NAMALWA (cell line): Measurements from ENCODE around the gene LAMC3.

Experiments
- DNase-seq: peaks from one replicate; pipeline ENCODE4 v3.0.0-alpha.2; 2015; ENCODE audit warnings: low spot score

Gene LAMC3

GRCh38 chr9:131008909-131009618, at the start of gene LAMC3:
LAMC3 (plus strand) TSS chr9:131009174; CDS start chr9:131009215, 41 bp downstream.
- DNase-seq = no peak

GRCh38 chr9:130959809-130960334, 49.1 kb upstream of the LAMC3 start:
- no peak for DNase-seq

DNA sequence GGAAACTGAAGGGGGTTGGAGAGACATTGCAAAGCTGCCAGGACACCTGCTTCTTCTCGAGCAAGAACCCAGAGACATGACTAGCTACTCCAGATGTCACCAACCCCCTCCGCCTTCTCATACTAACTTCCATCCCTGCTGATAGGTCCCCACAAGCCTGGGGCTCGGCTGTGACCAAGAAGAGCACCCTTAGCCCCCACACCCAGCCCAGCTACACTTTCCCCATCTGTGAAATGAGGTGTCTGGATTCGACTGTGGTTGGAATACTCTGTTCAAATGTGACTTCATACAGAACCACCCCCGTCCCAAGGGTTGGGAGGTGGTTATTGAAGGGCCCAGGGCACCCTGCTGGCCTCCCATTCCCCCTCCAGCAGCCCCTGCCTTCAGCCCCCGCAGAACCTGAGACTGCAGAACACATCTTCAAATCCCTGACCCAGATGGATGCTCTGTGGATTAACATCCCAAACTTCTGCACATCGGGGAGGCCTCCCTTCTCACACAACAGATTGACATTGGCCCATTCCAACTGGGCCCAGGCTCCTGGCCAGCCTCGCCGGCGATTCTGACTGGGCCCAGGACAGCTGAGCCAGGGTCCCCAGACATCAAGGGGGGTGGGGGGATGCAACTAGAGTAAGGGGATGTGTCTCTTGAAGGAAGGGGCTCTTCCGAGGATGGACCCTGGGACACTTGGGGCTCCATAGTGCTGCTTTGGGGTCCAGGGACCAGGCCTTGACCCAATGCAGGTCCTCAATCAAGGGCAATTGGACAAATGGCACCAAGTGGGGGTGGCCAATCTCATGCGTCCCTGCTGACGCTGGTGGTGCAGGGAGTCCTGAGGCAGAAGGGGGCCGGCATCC, 48.2 kb upstream of the LAMC3 start:
- no peak for DNase-seq

- no peak for DNase-seq
These were observed 47.3 kb upstream of the LAMC3 start for GRCh38 chr9:130961511-130962300.

- no peak for DNase-seq
These were observed 46.3 kb upstream of the LAMC3 start for GRCh38 chr9:130962418-130963316.

DNA sequence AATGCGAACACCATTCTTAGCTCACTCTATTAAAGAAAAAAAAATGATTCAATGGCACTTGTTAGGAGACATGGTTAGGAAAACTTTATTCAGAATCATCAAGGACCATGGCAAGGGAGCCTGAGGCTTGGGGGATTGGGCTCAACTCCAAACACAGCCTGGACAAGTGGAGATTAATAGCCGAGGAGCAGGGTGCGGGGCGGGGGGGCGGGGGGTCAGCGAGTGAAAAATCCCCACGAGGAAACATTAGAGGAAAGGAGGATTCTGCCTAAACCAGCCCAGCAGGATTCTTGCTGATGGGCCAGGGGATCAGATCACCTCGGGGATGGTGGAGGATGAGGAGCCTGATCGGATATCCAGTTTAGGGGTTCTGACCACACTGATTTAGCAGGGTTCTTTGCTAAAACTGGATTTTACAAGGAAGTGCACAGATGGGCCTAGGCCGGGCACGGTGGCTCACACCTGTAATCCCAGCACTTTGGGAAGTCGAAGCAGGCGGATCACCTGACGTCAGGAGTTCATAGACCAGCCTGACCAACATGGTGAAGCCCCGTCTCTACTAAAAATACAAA, 45.6 kb upstream of the LAMC3 start:
- DNase-seq = no peak

GRCh38 chr9:130963916-130964315, 45.1 kb upstream of the LAMC3 start:
- no peak for DNase-seq

- no peak for DNase-seq
These were observed 43.3 kb upstream of the LAMC3 start for GRCh38 chr9:130965680-130966079.

GRCh38 chr9:130970052-130970451, 38.9 kb upstream of the LAMC3 start:
- no peak for DNase-seq

- no peak for DNase-seq
These were observed 38.1 kb upstream of the LAMC3 start for GRCh38 chr9:130970855-130971254.

DNA sequence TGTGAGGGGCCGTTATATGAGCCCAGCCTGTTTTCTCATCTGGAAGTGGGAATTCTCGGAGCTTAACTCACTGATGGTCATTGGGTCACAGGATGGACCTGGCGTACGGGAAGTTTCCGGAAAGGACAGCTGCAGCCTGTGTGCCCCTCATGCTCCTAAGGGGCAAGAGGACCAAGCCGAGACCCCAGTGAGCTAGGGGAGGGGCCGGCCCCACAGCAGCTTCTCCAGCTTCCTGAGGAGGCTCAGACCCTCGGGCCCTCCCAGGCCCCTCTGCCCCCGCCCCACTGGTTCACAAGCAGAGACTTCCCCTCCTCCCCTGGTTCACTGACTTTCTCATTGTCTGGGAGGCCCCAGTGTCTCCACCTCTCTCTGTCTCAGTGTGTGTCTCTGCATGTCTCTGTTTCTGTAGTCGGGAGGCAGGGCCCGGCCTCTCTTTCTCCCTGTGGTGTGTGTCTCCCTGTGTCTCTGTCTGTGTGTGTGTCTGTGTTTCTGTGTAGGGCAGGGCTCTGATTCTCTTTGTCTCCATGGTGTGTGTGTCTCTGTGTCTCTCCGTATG, 37.6 kb upstream of the LAMC3 start:
- DNase-seq = no peak

DNA sequence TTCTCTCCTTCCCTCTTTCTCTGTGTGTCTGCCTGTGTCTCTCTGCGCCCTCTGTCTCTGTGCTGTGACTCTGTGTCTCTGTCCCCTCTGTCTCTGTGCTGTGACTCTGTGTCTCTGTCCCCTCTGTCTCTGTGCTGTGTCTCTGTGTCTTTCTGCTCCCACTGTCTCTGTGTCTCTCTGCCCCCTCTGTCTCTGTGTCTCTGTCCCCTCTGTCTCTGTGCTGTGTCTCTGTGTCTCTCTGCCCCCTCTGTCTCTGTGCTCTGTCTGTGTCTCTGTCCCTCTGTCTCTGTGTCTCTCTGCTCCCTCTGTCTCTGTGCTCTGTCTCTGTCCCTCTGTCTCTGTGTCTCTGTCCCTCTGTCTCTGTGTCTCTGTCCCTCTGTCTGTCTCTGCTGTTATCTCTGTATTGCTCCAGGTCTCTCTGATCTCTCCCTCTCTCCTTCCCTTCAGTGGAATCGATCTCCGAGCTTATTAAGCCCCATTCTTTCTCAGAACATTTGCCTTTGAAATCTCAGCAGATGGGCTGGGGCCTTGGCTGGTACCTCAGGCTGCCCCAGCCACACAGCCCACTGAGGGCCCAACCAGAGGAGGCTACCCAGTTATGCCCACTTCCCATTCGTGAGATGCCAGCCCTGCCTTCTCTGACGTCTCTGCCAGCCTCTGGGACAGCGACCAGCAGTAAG, 36.6 kb upstream of the LAMC3 start:
- DNase-seq = no peak

- no peak for DNase-seq
These were observed 35.9 kb upstream of the LAMC3 start for GRCh38 chr9:130972957-130973685.

DNA sequence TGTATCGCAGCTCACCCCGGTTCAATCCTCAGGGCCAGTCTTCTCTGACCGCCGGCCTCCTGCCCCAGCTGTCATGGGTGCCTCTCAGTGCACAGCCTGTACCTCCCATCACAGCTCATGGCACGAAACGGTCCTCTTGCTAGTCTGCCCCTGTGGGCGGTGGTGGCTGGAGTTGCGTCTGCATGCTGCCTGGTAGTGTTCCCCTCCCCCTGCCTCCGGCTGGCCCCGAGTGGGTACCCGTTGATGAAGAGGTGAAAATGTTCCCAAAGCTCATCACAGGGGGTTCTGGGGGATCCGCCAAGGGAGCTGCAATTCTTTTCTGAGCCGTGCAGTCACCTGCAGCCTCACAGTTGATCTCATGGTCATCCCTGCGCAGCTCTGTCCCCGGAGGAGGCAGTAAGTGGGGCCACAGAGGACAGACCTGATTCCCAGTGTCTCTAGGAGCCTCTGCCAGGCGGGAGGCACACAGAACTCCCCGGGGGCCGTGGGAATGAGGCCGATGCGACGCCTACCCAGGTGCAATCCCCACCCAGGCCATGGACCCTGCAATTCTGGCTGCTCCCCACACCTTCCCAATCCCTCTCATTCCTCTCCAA, 35.2 kb upstream of the LAMC3 start:
- no peak for DNase-seq

DNA sequence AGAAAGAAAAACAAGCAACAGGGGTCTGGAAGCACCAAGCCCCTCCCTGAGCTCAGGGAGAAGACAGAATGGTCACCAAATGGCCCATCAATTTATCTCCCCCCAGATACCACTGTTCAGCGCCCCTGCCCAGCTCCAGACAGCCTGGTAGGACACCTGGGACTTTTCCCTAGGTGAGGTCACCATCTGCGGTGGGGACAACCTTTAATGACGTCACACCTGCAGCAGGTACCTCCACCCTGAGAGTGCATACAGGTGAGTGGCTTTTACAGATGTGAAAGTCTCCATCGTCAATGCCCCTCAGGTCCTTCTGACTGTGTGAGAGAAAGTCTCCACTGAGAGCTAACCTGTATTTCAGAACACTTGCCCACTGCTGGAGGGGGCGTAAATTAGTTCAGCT, 34.3 kb upstream of the LAMC3 start:
- no peak for DNase-seq

- no peak for DNase-seq
These were observed 33.8 kb upstream of the LAMC3 start for GRCh38 chr9:130975156-130975555.

- DNase-seq = no peak
These were observed 32.8 kb upstream of the LAMC3 start for GRCh38 chr9:130975932-130976841.

DNA sequence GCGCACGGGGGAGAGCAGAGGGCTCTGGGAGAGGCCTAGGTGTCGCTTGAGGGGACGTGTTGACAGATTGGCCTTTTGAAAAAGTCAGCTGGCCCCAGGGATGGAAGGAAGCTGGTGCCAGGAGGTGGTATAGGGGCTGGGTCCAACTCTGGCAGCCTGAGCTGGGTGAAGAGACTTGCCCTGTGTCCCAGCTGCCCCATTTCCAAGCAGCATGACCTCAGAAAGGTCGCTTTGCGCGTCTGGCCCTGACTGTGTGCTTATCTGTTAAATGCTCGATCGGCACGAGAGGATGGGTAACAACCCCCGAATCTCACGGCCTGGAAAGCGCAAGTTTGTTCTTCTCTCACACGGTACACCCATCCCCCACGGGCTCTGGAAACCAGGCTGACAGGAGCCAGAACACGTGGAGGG, 31.2 kb upstream of the LAMC3 start:
- no peak for DNase-seq
